Ishikawa (cell line): ENCODE results near the gene GRID1.

Experiments
- CEBPB ChIP-seq: IDR thresholded peaks from 2 replicates; pipeline ENCODE4 v1.6.1; 2012
- CREB1 ChIP-seq: IDR thresholded peaks from 2 replicates; pipeline ENCODE4 v1.6.1; 2012; ENCODE audit warnings: low read depth
- EGR1 ChIP-seq: IDR thresholded peaks from 2 replicates; pipeline ENCODE4 v1.6.1; 2012
- EP300 ChIP-seq: IDR thresholded peaks from 2 replicates; pipeline ENCODE4 v1.6.1; 2012; ENCODE audit warnings: borderline replicate concordance
- FOXM1 ChIP-seq: IDR thresholded peaks from 2 replicates; pipeline ENCODE4 v1.6.1; 2012; ENCODE audit warnings: low read depth, borderline replicate concordance
- NFIC ChIP-seq: IDR thresholded peaks from 2 replicates; pipeline ENCODE4 v1.6.1; 2012
- RAD21 ChIP-seq: IDR thresholded peaks from 2 replicates; pipeline ENCODE4 v1.6.1; 2012; ENCODE audit warnings: low read depth
- REST ChIP-seq: IDR thresholded peaks from 2 replicates; pipeline ENCODE4 v1.6.1; 2012; ENCODE audit warnings: low read depth, mild to moderate bottlenecking
- TAF1 ChIP-seq: IDR thresholded peaks from 2 replicates; pipeline ENCODE4 v1.6.1; 2012; ENCODE audit warnings: low read depth, mild to moderate bottlenecking
- TCF12 ChIP-seq: IDR thresholded peaks from 2 replicates; pipeline ENCODE4 v1.6.1; 2012; ENCODE audit warnings: low read depth
- TEAD4 ChIP-seq: IDR thresholded peaks from 2 replicates; pipeline ENCODE4 v1.6.1; 2012
- USF1 ChIP-seq: IDR thresholded peaks from 2 replicates; pipeline ENCODE4 v1.6.1; 2012
- YY1 ChIP-seq: IDR thresholded peaks from 2 replicates; pipeline ENCODE4 v1.6.1; 2012; ENCODE audit warnings: low read depth
- ZBTB7A ChIP-seq: IDR thresholded peaks from 2 replicates; pipeline ENCODE4 v1.6.1; 2012; ENCODE audit warnings: low read depth
- TF ChIP-seq, protein P1 (sequence below): IDR thresholded peaks from 2 replicates; pipeline ENCODE4 v1.6.1; 2012

Gene GRID1

DNA sequence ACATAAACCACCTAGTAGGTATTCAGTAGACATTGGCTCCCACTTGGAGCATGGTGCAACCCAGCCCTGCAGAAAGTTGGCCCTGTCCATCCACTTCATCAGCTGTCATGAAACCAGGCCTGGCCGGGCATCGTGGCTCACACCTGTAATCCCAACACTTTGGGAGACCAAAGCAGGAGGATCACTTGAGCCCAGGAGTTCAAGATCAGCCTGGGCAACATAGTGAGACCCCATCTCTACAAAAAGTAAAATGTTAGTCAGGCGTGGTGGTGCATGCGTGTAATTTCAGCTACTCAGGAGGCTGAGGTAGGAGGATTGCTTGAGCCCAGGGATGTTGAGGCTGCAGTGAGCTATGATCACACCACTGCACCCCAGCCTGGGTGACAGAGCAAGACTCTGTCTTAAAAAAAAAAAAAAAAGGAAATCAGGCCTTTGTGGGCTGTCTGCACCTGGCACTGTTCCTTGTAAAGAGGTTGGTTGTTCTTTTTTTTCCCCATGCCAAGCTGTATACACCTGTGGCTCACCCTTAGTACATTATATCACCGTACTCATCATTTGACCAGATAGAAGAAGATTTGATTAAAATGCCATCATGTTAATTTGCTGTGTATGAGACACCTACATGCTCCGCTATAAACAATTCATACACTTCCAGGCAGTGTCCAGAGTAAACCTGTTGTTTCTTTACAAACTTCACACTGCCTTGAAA is 45.4 kb upstream of the GRID1 start:
- TF ChIP-seq CEBPB (no peak), CREB1 (no peak), ZBTB7A (no peak), USF1 (no peak), NFIC (no peak), RAD21 (no peak)

- TF ChIP-seq TEAD4 (no peak), EP300 (no peak), YY1 (no peak), CEBPB (no peak), TCF12 (no peak), RAD21 (no peak)
These were observed 44.8 kb upstream of the GRID1 start for GRCh38 chr10:86411281-86411841.

DNA sequence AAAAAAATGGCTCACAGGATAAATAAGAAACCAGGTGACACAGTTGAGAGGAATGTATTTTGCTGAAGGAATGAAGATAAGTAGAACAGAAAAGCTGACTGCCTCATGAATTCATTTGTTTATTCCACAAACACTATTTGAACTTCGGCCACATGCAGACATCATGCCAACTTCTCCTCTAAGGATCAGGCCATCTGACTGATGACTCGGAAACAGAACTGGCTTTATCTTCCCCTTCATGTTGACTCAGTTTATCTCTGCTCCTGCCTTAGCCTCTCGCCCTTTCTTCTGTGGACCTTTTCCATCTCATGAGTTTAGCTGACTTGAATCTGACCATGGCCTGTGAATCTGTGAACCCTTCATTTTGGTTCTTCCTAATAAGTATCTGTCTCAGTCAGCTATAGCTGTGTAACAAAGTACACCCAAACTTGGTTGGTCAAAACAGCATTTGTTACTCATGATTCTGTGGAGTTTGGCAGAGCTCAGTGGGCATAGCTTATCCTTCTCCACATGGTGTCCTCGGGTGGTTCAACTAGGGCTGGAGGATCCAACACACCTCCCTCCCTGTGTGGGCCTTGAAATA is 44.0 kb upstream of the GRID1 start:
- no peak for TF ChIP-seq FOXM1
- no peak for TF ChIP-seq TAF1
- TF ChIP-seq REST = no peak
- no peak for TF ChIP-seq CREB1
- no peak for TF ChIP-seq CEBPB
- TF ChIP-seq TCF12 = no peak
- TF ChIP-seq EGR1 = no peak
- no peak for TF ChIP-seq USF1
- TF ChIP-seq NFIC = no peak
- no peak for TF ChIP-seq TEAD4
- TF ChIP-seq, protein P1, sequence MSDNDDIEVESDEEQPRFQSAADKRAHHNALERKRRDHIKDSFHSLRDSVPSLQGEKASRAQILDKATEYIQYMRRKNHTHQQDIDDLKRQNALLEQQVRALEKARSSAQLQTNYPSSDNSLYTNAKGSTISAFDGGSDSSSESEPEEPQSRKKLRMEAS = no peak
- no peak for TF ChIP-seq ZBTB7A
- TF ChIP-seq YY1 = no peak
- no peak for TF ChIP-seq EP300
- no peak for TF ChIP-seq RAD21

DNA sequence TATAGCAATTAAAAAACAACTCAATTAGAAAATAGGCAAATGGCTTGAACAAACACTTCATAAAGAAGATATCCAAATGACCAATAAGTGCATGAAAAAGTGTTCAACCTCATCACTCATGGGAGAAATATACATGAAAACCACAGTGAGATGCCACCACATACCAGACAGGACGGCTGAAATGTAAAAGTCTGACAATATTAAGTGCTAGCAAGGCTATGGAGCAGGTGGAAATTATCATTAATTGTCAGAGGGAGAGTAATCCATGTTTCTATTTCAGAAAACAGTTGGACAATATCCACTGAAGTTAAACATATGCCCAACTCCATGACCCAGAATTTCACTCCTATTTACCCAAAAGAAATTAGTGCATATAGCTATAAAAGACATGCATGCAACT is 42.6 kb upstream of the GRID1 start:
- TF ChIP-seq FOXM1 = no peak
- no peak for TF ChIP-seq NFIC
- TF ChIP-seq EGR1 = no peak
- TF ChIP-seq TCF12 = no peak
- TF ChIP-seq ZBTB7A = no peak
- no peak for TF ChIP-seq USF1
- no peak for TF ChIP-seq YY1
- TF ChIP-seq TEAD4 = no peak
- TF ChIP-seq CEBPB = no peak
- no peak for TF ChIP-seq RAD21

GRCh38 chr10:86403183-86403797 is 36.7 kb upstream of the GRID1 start:
- TF ChIP-seq TEAD4 = peak; percentile 33; the same call in 1 of the 2 replicates
- TF ChIP-seq EGR1 = no peak
- TF ChIP-seq NFIC = 0 out of 2 replicates have a peak, but pooled peaks have one; percentile 9
- peak; percentile 35; the same call in 1 of the 2 replicates for TF ChIP-seq USF1
- no peak for TF ChIP-seq REST
